GM19351 (cell line): ENCODE results near the gene LRRC45.

ENCODE experiments used
- ATAC-seq: cut with Tn5 transposase; IDR thresholded peaks from one replicate; pipeline ENCODE4 v1.9.1; 2021; ENCODE audit warnings: mild to moderate bottlenecking, moderate library complexity; ENCODE audit not compliant: unreplicated experiment

Gene LRRC45

DNA sequence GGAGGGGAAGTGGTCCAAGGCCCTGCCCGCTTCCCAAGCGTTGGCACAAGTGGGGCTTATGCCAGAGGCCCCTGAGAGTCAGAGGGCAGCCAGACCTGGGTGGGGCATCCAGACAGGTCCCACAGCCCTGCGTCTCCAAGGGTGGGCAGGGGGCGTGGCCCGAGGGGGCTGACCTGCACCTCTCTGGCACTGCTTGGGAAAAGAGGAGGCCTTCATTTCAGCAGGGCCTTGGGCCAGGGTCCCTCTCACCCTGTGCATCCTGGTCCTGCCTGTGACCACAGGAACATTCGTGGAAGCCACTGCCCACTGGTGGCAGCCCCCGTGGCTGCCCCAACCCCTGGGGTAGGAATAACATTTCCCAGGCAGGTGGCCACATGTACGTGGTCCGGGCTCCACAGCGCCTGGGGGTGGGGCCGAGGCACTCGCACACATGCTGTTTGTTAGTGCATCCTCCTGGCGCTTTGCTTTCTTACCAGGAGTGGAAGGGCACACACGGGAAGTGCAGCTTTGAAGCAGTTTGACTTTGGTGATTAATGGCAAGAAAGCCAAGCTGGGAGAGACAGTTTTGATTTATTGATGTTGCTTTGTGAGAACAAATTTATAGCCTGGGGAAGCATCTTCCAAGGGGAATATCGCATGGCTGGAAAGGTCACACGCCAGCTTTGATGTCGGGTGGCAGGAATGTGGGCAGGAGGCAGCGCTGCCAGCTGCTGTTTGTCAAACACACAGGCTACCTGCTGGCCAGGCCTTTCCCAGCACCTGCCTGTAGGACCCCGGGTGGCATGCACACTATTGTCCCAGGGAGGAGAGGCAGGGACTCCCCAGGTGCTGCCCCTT lies 4.7 kb upstream of the LRRC45 start:
- no peak for ATAC-seq

DNA sequence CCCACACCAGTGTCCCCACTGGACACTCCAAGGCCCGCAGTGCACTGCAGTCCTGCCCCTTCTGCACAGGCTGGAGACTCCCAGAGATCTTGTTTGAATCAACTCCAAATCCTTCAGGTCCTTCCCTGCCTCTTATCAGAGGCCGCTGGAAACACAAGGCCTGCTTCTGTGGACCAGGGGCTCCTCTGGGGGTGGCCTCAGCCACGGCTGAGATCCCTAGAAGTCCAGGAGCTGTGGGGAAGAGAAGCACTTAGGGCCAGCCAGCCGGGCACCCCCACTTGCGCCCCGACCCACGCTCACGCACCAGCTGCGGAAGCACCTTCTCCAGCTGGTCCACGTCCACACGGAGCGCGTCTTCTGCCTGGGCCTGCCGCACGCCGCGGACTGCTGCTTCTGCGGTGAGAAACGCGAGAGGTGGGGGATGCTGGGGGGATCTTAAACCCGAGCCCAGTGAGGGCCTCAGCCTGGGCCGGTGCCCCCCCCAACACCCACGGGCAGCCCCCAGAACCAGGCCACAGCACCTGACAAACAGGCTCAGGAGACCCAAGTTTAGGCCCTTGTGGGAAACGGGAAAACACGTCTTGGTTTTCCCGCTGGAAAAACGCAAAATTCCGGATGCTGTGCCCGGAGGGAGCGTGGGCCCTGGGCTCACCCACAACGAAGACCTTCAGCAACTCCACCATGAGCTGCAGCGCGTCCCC lies 4.0 kb upstream of the LRRC45 start:
- no peak for ATAC-seq

DNA sequence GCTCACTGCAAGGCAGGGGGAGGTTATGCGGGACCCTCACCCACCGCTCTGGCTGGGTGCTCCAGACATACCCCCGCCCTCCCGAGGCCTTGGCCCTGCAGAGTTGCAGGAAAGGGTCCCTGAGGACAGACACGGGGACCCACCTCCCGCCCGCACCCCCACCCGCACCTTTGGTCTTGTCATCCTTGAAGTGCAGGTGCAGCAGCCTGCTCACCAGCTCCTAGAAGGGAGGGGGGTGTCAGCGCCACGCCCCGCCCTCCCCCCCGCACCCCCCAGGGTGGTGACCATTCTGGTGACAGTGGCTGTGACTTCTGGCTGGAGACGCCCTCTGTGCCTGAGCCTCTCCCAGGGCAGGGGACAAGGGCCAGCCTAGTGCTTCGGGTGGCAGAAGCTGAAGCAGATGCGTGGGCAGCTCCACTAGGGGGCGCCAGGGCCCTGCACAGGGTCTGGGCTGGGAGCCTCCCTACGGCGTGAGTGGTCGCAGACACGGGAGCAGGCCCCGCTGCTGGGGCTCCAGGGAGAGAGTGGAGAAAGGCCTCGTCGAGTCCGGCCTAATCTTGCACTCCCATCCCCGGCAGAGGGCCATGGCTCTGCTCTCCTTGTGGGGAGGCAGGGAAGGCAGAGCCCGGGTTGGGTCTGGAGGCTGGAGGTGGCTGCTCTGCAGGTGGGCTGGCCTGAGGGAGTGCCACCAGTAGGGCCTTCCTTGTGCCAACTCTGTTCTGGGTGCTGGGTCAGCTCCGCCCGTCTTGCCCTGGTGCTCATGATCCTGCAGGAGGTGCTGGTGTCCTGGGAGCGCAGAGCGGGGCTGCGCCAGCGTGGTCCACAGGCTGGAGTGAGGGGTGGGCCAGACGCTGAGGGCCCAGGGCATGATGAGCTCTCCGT lies 3.2 kb upstream of the LRRC45 start:
- no peak for ATAC-seq

DNA sequence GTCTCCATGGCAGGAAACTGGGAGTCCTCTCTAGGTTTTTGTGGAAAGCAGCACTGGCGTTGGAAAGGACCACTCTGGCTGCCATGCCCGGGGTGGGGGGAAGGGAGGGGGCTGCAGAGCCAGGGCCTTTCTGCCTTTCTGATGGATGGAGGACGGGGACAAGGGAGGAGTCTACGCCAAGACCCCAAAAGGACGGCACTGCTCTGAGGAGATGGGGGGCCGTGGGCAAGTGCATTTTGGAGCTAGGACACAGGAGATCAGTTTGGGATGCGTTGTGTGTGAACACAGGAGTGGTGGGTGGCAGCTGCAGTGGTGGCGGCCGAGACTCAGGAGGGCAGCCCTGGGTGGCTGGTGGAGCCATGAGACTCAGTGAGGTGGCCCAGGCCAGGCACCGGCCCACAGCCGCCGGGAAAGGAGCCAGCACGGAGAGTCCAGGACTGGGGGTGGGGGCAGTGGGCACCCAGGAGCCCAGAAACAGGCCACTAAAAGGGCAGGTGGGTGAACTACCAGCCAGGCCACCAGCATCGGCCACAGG lies 2.5 kb upstream of the LRRC45 start:
- ATAC-seq, result no peak

DNA sequence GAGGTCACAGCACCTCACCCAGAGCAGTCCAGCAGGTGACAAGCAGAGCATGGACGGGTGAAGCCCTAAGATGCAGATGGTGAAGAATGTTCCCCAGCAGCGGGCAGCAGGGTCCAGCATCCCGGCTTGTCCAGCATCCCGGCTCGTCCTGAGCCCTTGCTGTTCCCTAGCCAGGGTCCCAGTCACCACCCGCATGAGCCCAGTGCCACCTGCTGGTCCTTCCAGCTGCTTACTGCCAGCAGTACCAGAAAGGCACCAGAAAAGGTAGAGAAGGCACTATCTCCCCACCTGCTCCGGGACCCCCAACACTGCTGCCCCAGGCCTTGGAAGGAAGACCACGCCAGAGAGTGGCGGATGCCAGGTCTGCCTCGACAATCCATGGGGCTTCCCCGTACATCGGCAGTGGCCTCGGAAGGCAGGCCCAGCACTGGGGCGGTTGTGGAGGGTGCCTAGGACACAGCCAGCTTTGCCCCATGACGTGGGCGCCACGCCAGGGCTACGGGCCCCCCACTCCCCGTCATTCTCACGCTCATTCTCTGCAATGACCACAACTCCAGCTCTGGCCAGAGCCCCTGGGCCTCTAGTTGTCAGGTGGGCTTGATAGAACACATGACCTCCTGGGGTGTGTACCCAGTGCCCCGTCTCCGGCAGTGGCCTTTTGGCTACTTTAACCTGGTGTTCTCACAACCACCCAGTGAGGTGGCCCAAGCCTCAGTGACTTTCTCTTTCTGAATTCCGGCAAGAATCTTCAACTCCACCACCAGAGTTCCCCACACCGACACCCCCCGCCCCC lies 1.8 kb upstream of the LRRC45 start:
- ATAC-seq, result no peak

DNA sequence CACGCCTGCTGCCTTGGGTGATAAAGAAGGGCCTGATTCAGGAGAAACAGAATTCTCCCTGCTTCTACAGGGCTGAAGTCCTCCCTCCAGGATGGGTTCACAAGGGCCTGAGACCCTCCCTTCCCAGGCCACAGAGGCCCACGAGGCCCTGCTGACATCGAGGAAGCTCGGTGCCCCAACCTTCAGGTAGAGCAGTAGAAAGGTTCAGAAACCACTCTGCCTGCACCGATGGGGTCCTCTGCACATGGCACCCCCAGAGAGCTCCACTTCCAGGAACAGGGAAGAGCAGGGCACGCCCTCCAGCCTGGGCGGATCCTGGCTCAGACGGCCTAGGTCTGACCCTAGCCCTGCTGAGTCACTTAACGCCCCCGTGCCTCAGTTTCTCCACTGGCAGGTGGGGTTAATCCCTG lies 1.2 kb upstream of the LRRC45 start:
- ATAC-seq, result no peak

DNA sequence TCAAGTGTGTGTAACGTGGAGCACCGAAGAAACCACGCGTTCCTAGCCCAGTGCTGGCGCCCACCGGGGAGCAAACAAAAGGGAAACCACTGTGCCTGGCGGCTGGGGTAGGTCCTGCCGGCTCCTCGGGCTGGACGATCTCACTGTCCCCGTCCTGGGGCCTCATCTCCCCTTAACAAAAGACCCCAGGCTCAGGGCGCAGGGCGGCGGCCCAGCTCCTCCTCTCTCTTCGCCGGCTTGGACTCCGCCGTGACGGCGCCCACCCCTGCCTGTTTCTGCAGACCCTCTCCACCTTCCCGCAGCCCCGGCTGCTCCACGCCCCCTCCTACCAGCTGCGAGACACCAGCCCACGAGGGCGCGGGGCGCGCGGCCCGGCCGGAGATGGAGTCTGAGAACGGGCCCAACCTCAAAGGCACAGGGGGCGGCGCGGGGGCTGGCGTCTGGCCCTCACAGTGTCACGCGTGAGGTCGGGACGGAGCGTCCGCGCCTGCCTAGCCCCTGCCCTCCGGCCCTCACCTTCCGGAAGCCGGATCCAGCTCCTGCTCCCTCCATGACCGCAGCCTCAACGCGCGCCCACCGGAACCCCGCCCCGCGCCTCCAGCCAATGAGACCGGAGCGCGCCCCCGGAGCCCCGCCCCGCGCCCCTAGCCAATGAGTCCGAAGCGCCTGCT lies 660 bp upstream of the LRRC45 start, which contains the start of gene CENPX:
CENPX (minus strand) TSS at position 569 of the 671 bp plus-strand sequence; CDS start at position 552, 17 bp downstream.
- no peak for ATAC-seq

DNA sequence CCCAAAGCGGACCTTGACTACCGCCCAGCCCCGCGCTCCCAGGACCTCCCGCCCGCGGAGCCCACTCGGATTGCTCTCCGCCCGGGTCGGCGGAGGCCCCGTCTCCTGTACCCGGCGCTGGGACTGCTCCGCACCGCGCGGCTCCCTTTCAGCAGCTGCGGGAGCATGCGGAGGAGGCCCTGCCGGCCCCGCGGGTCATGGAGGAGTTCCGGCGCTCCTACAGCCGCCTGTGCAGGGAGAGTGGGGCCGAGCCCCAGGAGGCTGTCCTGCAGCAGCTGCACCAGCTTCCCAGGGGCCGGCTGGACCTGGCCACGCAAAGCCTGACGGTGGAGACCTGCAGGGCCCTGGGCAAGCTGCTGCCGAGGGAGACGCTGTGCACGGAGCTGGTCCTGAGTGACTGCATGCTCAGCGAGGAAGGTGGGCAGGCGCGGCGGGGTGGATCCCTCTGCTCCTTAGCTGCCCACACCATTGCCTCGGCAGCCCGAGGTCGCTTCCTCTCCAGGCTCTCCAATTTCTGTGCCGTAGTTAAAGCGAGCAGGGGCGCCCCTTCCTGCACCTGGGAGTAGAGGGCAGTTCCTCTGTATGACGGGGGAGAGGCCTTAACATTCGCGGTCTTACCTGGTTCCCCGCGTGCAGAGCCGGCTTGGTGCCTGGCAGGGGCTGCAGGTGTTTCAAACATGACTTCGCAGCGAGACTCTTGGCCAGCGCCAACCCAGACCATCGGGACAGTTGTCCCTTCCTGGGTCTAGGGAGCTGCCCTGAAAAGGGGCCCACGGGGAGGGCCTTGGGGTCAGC lies 539 bp downstream of the LRRC45 start:
- ATAC-seq, result no peak

DNA sequence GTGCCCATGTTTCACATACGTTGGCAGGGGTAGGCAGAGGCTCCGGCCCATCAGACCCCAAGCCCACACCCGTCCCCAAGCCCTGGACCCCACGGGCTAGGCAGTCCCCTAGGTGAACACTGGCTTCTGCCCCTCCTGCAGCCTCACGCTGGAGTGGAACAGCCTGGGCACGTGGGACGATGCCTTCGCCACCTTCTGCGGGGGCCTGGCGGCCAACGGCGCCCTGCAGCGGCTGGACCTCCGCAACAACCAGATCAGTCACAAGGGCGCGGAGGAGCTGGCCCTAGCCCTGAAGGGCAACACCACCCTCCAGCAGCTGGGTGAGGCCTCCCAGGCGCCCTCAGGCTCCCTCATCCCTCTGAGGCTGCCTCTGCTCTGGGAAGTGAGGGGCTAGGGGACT lies 1.8 kb downstream of the LRRC45 start:
- no peak for ATAC-seq

DNA sequence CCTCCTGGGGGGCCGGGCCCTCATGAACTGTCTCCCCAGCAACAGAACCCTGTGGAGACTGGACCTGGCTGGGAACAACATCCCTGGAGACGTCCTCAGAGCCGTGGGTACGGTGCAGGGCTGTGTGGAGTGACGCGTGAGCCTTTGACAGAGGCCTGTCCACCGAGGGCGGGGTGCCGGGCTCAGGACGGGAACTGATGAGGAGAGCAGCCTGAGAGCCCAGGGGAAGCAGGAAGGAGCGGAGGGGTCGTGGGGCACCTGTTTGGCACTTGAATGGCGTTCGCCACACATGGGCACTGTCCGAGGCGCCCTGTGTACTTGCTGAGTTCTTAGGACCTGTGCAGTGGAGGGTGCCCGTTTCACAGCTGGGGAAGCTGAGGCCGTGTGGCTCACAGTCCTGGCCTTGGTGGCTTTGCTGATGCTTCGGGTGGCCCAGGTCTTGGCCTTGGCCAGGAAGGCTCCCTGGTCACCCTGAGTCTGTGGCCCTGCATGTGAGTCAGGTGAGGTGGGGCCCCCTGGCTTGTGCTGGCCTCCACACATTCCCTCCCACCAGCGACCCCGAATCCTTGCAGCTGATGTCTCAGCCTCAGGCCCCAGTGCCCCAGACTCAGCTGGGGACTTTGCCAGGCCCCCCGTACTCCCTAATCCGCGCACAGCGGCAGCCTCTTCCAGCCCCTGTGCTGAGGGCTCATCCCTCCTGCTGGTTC lies 2.4 kb downstream of the LRRC45 start:
- ATAC-seq, result no peak

DNA sequence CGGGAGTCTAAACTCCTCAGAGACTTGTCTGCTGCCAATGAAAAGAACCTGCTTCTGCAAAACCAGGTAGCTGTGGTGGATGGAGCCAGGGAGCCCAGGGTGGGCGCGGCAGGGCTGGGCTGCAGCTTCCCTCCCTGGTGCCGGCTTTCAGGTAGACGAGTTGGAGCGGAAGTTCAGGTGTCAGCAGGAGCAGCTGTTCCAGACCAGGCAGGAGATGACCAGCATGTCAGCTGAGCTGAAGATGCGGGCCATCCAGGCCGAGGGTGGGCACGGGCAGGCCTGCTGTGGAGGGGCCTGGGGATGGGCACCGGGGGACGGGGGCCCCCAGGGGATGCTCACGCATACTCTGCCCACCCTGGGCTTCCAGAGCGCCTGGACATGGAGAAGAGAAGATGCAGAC lies 5.1 kb downstream of the LRRC45 start:
- no peak for ATAC-seq

DNA sequence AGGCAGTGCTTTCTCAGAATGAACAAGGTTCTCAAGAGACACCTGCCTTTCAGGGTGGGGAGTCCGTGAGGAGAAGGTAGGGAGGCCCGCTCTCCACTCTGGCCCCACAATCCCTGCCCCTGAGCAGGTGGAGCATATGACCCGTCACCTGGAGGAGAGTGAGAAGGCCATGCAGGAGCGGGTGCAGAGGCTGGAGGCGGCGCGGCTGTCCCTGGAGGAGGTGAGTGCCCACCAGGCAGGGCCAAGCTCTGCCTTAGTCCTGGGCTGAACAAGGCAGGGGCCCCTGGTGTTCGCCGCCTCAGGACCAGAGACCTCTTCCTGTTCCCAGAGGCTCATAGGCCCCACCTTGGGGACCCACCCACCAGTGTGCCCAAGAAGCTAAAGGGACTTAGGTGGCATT lies 5.9 kb downstream of the LRRC45 start:
- no peak for ATAC-seq

DNA sequence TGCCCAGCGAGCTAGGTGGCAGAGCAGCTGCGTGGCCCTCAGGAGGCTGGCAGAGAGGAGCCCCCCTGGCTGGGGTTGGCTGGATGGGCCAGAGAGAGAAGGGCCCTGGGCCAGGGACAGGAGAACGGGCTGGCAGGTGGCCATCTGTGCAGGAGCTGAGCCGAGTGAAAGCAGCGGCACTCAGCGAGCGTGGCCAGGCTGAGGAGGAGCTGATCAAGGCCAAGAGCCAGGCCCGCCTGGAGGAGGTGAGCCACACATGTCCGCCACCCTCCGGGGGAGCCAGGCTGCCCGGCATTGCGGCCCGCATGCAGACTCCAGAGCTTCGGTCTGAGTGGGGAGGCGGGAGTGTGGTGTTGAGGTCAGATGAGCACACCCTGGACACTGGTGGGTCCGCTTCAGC lies 6.3 kb downstream of the LRRC45 start:
- ATAC-seq, result no peak

DNA sequence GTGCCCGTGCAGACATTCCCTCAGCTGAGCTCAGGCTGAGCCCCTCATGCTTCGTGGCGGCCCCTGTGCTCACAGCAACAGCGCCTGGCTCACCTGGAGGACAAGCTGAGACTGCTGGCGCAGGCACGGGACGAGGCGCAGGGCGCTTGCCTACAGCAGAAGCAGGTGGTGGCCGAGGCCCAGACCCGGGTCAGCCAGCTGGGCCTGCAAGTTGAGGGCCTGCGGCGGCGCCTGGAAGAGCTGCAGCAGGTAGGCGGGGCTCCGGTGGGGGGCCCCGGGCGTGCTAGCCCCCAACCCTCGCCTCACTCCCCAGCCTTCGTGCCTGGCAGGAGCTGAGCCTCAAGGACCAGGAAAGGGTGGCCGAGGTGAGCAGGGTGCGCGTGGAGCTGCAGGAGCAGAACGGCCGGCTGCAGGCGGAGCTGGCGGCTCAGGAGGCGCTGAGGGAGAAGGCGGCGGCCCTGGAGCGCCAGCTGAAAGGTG lies 6.9 kb downstream of the LRRC45 start:
- ATAC-seq, result no peak

DNA sequence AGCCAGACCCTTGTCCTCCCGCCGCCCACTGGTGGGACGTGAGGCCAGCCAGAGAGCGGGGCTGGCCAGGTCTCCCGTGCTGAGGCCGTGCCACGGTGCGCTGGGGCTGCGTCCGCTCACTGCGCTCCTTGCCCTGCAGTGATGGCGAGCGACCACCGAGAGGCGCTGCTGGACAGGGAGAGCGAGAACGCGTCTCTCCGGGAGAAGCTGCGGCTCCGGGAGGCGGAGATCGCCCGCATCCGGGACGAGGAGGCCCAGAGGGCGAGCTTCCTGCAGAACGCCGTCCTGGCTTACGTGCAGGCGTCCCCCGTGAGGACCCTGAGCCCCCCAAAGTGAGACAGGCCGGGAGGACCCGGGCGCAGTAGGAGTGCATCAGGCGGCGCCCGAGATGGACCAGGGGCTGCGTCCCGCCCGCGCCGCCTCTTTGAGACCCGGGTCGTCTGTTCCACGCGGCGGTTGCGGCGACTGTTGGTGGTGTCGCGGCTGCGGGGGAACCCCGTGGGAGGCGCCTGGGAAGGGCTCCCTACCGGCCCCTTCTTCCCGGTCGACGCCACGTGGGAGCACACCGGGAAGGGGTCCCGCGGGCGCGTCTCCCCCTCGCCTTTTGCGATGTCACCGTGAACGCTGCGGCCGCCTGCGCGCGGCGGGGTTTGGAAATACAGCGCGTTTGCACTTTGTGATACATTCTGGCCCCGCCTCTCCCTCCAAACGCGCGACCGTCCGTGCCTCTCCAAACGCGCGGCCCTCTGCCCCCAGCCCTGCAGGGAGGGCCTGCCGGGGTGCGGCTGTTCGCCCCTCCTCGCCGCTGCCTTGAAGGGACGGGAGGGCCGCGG lies 7.6 kb downstream of the LRRC45 start:
- no peak for ATAC-seq

DNA sequence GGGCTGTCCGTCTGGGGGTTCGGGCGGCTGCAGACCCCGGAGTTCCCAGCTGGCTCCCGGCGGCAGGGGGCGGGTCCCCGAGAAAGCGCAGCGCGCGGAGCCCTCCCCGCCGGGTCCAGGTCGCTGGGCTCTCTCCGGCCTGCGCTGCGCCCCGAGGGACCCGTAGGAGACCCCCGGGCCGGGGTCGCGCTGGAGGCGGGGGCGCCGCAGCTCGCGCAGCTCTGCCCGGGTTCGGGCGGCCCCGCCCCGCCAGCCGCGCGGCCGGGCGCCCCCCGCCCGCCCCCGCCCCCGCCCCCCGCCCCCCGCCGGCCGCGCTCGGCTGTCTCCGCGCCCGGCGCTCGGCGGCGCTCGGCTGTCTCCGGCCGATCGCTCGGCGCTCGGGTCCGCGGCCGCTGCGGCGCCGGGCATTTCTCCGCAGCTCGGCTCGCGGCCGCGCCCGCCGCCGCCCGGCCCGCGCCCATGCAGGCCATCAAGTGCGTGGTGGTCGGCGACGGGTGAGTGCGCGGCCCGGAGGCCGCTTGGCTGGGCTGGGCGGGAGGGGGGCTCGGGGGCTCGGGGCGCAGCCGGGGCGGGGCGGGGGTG lies 8.3 kb downstream of the LRRC45 start, which contains the start of gene RAC3:
RAC3 (plus strand) TSS at position 376 of the 582 bp plus-strand sequence; CDS start at position 460, 84 bp downstream.
- no peak for ATAC-seq
